ENCODE data around the gene CETN1. TPM values are rescaled to one million over a fixed set of nuclear protein-coding genes. Genes with fewer than 3 reads are reported as not detected.

The CETN1 gene
- polyA plus RNA-seq, 3 donors: not detected

DNA sequence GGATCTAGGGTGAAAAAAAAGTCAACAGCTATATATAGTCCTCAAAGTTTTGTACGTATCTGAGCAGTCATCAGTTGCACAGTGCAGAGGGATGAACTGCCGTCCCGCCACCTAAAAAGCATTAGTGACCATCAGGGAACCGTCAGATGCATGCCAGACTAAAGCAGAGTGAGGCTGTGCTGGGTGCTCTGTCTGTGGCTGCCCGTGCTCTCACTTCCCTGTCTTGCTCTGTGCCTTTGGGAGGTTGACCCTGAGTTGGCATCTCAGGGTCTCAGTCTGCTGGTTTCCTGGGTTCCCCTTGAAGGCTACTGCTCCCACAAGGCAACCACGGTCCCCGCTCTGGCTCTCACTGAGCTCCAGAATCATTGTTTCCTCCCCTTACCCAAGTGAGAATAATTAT, 27.8 kb downstream of the CETN1 start:
- H3K4me1 Mint-ChIP-seq: peaks cover 2% of the 10 kb centered on the region
- H3K4me3 Mint-ChIP-seq: no peak overlapping the region
- no peaks in the 10 kb centered on the region for H4K20me1 ChIP-seq (ENCODE audit: insufficient read depth, low read length)
- H3K27ac Mint-ChIP-seq: no peak overlapping the region
- no peak overlapping the region for H3K27ac ChIP-seq (ENCODE audit: low read depth in 1 of 2, low read length in 2 of 2)
- H3K27me3 ChIP-seq (ENCODE audit: control insufficient read depth in 2 of 2, insufficient read depth in 2 of 2, low read length in 2 of 2): no peaks in the 10 kb centered on the region
- WGBS (ENCODE audit: insufficient coverage): 60% methylated on average over 5 of the region's 7 CpGs
- H3K79me2 ChIP-seq (ENCODE audit: insufficient read depth, low read length): no peaks in the 10 kb centered on the region
- no peak overlapping the region for H3K4me3 ChIP-seq (replicated peaks in 1 of 3; ENCODE audit: low read depth in 2 of 3, low read length in 3 of 3)
- no peak for DNase-seq
- TF ChIP-seq CTCF (IDR thresholded peaks at IDR 0.05): no peak
- H3K36me3 ChIP-seq (replicated peaks in 1 of 2; ENCODE audit: control insufficient read depth in 1 of 2, insufficient read depth in 2 of 2, low read length in 2 of 2): no peaks in the 10 kb centered on the region
- H3K27me3 Mint-ChIP-seq (ENCODE audit: low read depth in 3 of 3): peaks cover 5 to 20% (median 9%) of the 10 kb centered on the region in 3 donors
- H3K9me3 Mint-ChIP-seq: no peaks in the 10 kb centered on the region
- no peak overlapping the region for H2AFZ ChIP-seq (ENCODE audit: insufficient read depth, low read depth, low read length, poor library complexity, severe bottlenecking)
- no peak overlapping the region for H3K4me2 ChIP-seq (replicated peaks; ENCODE audit: extremely low read depth, low read length, poor library complexity, severe bottlenecking)
- no peaks in the 10 kb centered on the region for H3K36me3 Mint-ChIP-seq
- H3K4me1 ChIP-seq (ENCODE audit: control insufficient read depth in 1 of 2, insufficient read depth in 2 of 2, low read length in 2 of 2): no peaks in the 10 kb centered on the region
- intact Hi-C loops (cut with micrococcal nuclease): no loop called here
- no peak overlapping the region for H3K9ac ChIP-seq (ENCODE audit: insufficient read depth, low read length, poor library complexity, severe bottlenecking)
- H3K9me3 ChIP-seq (replicated peaks in 1 of 2; ENCODE audit: control insufficient read depth in 1 of 2, insufficient read depth in 1 of 2, low read length in 2 of 2): no peaks in the 10 kb centered on the region

- Histone ChIP-seq H3K27me3 (ENCODE audit: control insufficient read depth in 2 of 2, insufficient read depth in 2 of 2, low read length in 2 of 2) (no peaks in the 10 kb centered on the region), H3K4me1 (ENCODE audit: control insufficient read depth in 1 of 2, insufficient read depth in 2 of 2, low read length in 2 of 2) (peaks cover 14 to 17% of the 10 kb centered on the region in 2 donors), H3K36me3 (replicated peaks in 1 of 2; ENCODE audit: control insufficient read depth in 1 of 2, insufficient read depth in 2 of 2, low read length in 2 of 2) (no peaks in the 10 kb centered on the region), H3K4me2 (replicated peaks; ENCODE audit: extremely low read depth, low read length, poor library complexity, severe bottlenecking) (no peak overlapping the region), H3K9ac (ENCODE audit: insufficient read depth, low read length, poor library complexity, severe bottlenecking) (no peak overlapping the region), H2AFZ (ENCODE audit: insufficient read depth, low read depth, low read length, poor library complexity, severe bottlenecking) (no peak overlapping the region), H3K79me2 (ENCODE audit: insufficient read depth, low read length) (no peaks in the 10 kb centered on the region), H3K4me3 (replicated peaks in 1 of 3; ENCODE audit: low read depth in 2 of 3, low read length in 3 of 3) (no peak overlapping the region), H4K20me1 (ENCODE audit: insufficient read depth, low read length) (no peaks in the 10 kb centered on the region), H3K9me3 (replicated peaks in 1 of 2; ENCODE audit: control insufficient read depth in 1 of 2, insufficient read depth in 1 of 2, low read length in 2 of 2) (no peaks in the 10 kb centered on the region), H3K27ac (ENCODE audit: low read depth in 1 of 2, low read length in 2 of 2) (no peak overlapping the region)
- intact Hi-C loops (cut with micrococcal nuclease): loop anchor here (10.0 kb wide), 2 partner anchors 116 to 326 kb away; no protein-coding TSS in a partner anchor
- peaks cover 5 to 20% (median 7%) of the 10 kb centered on the region in 3 donors for H3K27me3 Mint-ChIP-seq (ENCODE audit: low read depth in 3 of 3)
- peaks cover 15% of the 10 kb centered on the region for H3K4me1 Mint-ChIP-seq
- no peak overlapping the region for H3K4me3 Mint-ChIP-seq
- WGBS (ENCODE audit: insufficient coverage): 90% methylated on average over 13 of the region's 15 CpGs
- no peaks in the 10 kb centered on the region for H3K36me3 Mint-ChIP-seq
- H3K9me3 Mint-ChIP-seq: no peaks in the 10 kb centered on the region
- TF ChIP-seq CTCF (IDR thresholded peaks at IDR 0.05): no peak
- H3K27ac Mint-ChIP-seq: no peak overlapping the region
- no peak for DNase-seq
These were observed 30.2 kb downstream of the CETN1 start for GRCh38 chr18:610214-610928.
